ENCODE data around the gene RAP1B.

Gene RAP1B

DNA sequence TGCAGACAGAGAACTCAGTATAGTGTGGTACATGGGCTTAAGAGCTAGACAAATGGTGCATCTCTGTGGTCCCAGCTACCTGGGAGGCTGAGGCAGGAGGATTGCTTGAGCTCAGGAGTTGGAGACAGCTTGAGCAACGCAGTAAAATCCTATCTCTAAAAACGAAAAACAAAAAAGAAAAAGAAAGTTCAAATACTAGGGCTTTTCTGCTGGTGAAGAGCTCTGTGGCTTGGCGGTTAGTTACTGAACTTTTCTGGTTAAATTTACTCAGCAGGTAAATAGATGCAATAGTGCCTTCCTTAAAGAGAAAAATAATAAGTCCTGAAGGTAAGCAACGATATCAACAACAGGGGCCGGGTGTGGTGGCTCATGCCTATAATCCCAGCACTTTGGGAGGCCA is 31.4 kb upstream of the RAP1B start:
- TF ChIP-seq POLR2AphosphoS5 (IDR thresholded peaks at IDR 0.05; ENCODE audit: low read depth, low read length), result no peak

DNA sequence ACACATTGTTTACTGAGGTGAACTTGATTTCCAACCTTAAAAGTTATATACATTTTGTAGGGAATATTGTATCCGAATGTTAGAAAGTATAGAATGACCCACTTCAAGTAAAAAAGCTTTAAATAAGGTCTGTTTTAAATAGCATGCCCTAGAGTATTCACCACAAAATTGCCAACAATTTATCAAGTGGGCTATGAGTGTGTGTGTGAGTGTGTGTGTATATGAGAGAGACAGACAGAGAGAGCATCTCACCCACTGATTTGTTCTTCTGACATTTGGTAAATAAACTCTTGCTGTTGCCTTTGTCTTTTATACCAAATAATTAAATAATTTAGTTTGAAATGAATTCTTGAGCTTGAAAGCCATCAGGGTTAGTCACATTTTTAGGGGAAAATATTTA is 29.8 kb upstream of the RAP1B start:
- TF ChIP-seq, protein P1, sequence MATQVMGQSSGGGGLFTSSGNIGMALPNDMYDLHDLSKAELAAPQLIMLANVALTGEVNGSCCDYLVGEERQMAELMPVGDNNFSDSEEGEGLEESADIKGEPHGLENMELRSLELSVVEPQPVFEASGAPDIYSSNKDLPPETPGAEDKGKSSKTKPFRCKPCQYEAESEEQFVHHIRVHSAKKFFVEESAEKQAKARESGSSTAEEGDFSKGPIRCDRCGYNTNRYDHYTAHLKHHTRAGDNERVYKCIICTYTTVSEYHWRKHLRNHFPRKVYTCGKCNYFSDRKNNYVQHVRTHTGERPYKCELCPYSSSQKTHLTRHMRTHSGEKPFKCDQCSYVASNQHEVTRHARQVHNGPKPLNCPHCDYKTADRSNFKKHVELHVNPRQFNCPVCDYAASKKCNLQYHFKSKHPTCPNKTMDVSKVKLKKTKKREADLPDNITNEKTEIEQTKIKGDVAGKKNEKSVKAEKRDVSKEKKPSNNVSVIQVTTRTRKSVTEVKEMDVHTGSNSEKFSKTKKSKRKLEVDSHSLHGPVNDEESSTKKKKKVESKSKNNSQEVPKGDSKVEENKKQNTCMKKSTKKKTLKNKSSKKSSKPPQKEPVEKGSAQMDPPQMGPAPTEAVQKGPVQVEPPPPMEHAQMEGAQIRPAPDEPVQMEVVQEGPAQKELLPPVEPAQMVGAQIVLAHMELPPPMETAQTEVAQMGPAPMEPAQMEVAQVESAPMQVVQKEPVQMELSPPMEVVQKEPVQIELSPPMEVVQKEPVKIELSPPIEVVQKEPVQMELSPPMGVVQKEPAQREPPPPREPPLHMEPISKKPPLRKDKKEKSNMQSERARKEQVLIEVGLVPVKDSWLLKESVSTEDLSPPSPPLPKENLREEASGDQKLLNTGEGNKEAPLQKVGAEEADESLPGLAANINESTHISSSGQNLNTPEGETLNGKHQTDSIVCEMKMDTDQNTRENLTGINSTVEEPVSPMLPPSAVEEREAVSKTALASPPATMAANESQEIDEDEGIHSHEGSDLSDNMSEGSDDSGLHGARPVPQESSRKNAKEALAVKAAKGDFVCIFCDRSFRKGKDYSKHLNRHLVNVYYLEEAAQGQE (IDR thresholded peaks at IDR 0.05; ENCODE audit: insufficient read depth in 1 of 2, low read depth in 2 of 2, low read length in 2 of 2), result no peak
- TF ChIP-seq POLR2AphosphoS5 (IDR thresholded peaks at IDR 0.05; ENCODE audit: low read depth, low read length), result no peak
- TF ChIP-seq SIN3A (IDR thresholded peaks at IDR 0.05; ENCODE audit: borderline replicate concordance, insufficient read depth, low read length), result no peak
- TF ChIP-seq FOXP2 (optimal IDR thresholded peaks at IDR 0.05; ENCODE audit: borderline replicate concordance, extremely low read depth, extremely low read length, insufficient read depth), result no peak
- no peak for TF ChIP-seq TAF1 (IDR thresholded peaks at IDR 0.05; ENCODE audit: borderline replicate concordance, insufficient read depth, low read length)

DNA sequence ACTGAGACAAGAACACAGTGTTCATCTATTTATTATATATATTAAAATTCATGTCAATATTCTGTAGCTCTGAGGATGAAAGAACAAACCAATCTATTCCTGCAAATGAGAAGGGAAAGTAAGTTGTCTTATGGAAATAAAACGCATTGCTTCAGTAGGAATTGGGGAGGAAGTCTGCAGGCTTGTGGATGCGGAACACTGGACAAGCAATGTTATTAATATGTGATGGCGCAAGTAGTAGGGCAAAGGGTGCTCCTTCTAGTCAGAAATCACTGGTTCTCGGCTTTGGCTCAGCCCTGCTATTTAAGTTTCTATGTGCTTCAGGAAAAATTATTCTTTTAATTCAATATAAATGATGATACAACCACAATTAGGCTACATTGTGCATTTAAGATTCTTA is 28.8 kb upstream of the RAP1B start:
- TF ChIP-seq, protein P1 (IDR thresholded peaks at IDR 0.05; ENCODE audit: insufficient read depth in 1 of 2, low read depth in 2 of 2, low read length in 2 of 2), result no peak
- TF ChIP-seq SIN3A (IDR thresholded peaks at IDR 0.05; ENCODE audit: borderline replicate concordance, insufficient read depth, low read length), result no peak
- no peak for TF ChIP-seq TAF1 (IDR thresholded peaks at IDR 0.05; ENCODE audit: borderline replicate concordance, insufficient read depth, low read length)
- no peak for TF ChIP-seq FOXP2 (optimal IDR thresholded peaks at IDR 0.05; ENCODE audit: borderline replicate concordance, extremely low read depth, extremely low read length, insufficient read depth)
- TF ChIP-seq POLR2AphosphoS5 (IDR thresholded peaks at IDR 0.05; ENCODE audit: low read depth, low read length), result no peak

GRCh38 chr12:68585966-68586365 is 24.7 kb upstream of the RAP1B start:
- no peak for TF ChIP-seq TAF1 (IDR thresholded peaks at IDR 0.05; ENCODE audit: borderline replicate concordance, insufficient read depth, low read length)
- no peak for TF ChIP-seq FOXP2 (optimal IDR thresholded peaks at IDR 0.05; ENCODE audit: borderline replicate concordance, extremely low read depth, extremely low read length, insufficient read depth)
- TF ChIP-seq POLR2AphosphoS5 (IDR thresholded peaks at IDR 0.05; ENCODE audit: low read depth, low read length), result no peak
- TF ChIP-seq SIN3A (IDR thresholded peaks at IDR 0.05; ENCODE audit: borderline replicate concordance, insufficient read depth, low read length), result no peak
- TF ChIP-seq, protein P1 (IDR thresholded peaks at IDR 0.05; ENCODE audit: insufficient read depth in 1 of 2, low read depth in 2 of 2, low read length in 2 of 2), result no peak

- TF ChIP-seq, protein P1 (IDR thresholded peaks at IDR 0.05; ENCODE audit: insufficient read depth in 1 of 2, low read depth in 2 of 2, low read length in 2 of 2), result no peak
- TF ChIP-seq SIN3A (IDR thresholded peaks at IDR 0.05; ENCODE audit: borderline replicate concordance, insufficient read depth, low read length), result no peak
- no peak for TF ChIP-seq FOXP2 (optimal IDR thresholded peaks at IDR 0.05; ENCODE audit: borderline replicate concordance, extremely low read depth, extremely low read length, insufficient read depth)
- TF ChIP-seq TAF1 (IDR thresholded peaks at IDR 0.05; ENCODE audit: borderline replicate concordance, insufficient read depth, low read length), result no peak
- TF ChIP-seq POLR2AphosphoS5 (IDR thresholded peaks at IDR 0.05; ENCODE audit: low read depth, low read length), result no peak
Observed at GRCh38 chr12:68587448-68587873, 23.2 kb upstream of the RAP1B start.
